ENCODE data around the gene ZNF41. TPM values are rescaled to one million over a fixed set of nuclear protein-coding genes. Genes with fewer than 3 reads are reported as not detected.

Gene ZNF41
- total and polyA plus RNA-seq, 2 of the 13 experiments (the other 11 are each of a cell fraction or from before 2014, with no cell fraction given), result 2.3 to 3.9 TPM

DNA sequence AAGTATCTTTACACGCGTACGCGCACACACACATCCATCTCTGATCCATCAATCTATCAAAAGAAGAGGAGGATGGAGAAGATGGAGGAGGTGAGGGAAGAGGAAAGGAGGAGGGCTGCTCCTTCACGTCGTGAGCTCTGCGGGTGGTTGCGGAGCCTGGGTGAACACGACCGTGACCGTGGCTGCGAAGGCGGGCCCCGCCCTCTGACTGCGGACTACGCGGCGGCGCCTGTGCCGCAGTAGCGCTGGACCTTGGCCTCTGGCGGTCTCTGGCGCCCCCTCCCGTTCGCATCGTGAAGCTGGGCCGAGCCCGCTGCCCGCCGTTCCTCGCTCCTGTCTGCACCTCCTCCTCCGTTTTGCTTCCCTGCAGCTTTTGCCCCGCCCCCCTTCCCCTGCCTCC lies 40.3 kb upstream of the ZNF41 start:
- ATAC-seq (peak; percentile 98), FAIRE-seq (peak; percentile 21), DNase-seq (ENCODE audit: low spot score) (peak; percentile 17)
- intact Hi-C loops (cut with micrococcal nuclease; ENCODE audit: unreplicated experiment) (loop anchor here (2.0 kb wide), 1 partner anchor 26 kb away; no protein-coding TSS in a partner anchor), in situ Hi-C loops (cut with HindIII; ENCODE audit: extremely low pct_ligation_motif_present, low pct_unique_long_range_greater_than_20kb) (loop anchor here (5.0 kb wide), 1 partner anchor 331 kb away; the partner anchor contains the start of gene UBA1)
- Histone ChIP-seq H2AFZ (ENCODE audit: low read length) (no peak overlapping the region), H4K20me1 (ENCODE audit: insufficient read depth, low read length) (no peaks in the 10 kb centered on the region), H3K36me3 (replicated peaks in 1 of 2; ENCODE audit: control insufficient read depth in 1 of 2, insufficient read depth in 2 of 2, low read length in 2 of 2) (no peaks in the 10 kb centered on the region), H3K9ac (ENCODE audit: insufficient read depth, low read depth, low read length) (no peak overlapping the region), H3K4me2 (ENCODE audit: low read depth, low read length) (peak overlapping the region; percentile 73), H3K9me3 (ENCODE audit: low read length) (no peaks in the 10 kb centered on the region), H3K4me3 (replicated peaks in 1 of 3; ENCODE audit: insufficient read depth in 1 of 3, low read depth in 2 of 3, low read length in 3 of 3) (peak overlapping the region; percentile 34 to 69 (median 51); a peak in 4 of 6 replicates), H3K27ac (ENCODE audit: extremely low read length, insufficient read depth, low read length) (no peak overlapping the region), H3K4me1 (ENCODE audit: insufficient read depth, low read length) (no peaks in the 10 kb centered on the region), H3K27me3 (ENCODE audit: control insufficient read depth in 1 of 2, insufficient read depth in 2 of 2, low read length in 2 of 2) (peaks cover 0 to 5% of the 10 kb centered on the region in 2 experiments; a peak in 1 of 5 replicates), H3K79me2 (ENCODE audit: insufficient read depth, low read length) (no peaks in the 10 kb centered on the region)
- CTCF ChIA-PET (ENCODE audit: low intra/inter-chr PET ratio, low total read pairs), result interaction anchor here (0.7 to 1.2 kb wide), 3 partner anchors 26 to 330 kb away, joined by 4 to 7 read pairs (median 5); partner anchors contain the start of gene UBA1
- 23% methylated on average over 4 of the region's 33 CpGs for WGBS (ENCODE audit: low lambda C conversion rate)
- POLR2A ChIA-PET, result interaction anchor here (0.7 to 1.0 kb wide), 2 partner anchors 329 to 333 kb away, joined by 3 read pairs; no protein-coding TSS in a partner anchor
- no TSS peak for BruUV-seq (replicated peaks)
- TF ChIP-seq SP5 (CRISPR knock-in tag; IDR thresholded peaks at IDR 0.05; ENCODE audit: borderline replicate concordance, low read depth) (peak; percentile 36; the same call in 1 of the 2 replicates), MTA1 (CRISPR knock-in tag; IDR thresholded peaks at IDR 0.05; ENCODE audit: borderline replicate concordance) (no peak), THAP11 (CRISPR knock-in tag; IDR thresholded peaks at IDR 0.05) (0 out of 2 replicates have a peak, but pooled peaks have one; percentile 21), SKI (IDR thresholded peaks at IDR 0.05; ENCODE audit: partially characterized antibody) (peak; percentile 37), KDM2A (CRISPR knock-in tag; IDR thresholded peaks at IDR 0.05; ENCODE audit: borderline replicate concordance, low read depth) (peak; percentile 71; the same call in 1 of the 2 replicates), ZNF607 (CRISPR knock-in tag; IDR thresholded peaks at IDR 0.05; ENCODE audit: borderline replicate concordance) (no peak), SOX6 (IDR thresholded peaks at IDR 0.05) (no peak), SOX6 (CRISPR knock-in tag; IDR thresholded peaks at IDR 0.05) (0 out of 2 replicates have a peak, but pooled peaks have one; percentile 17), ZNF678 (CRISPR knock-in tag; IDR thresholded peaks at IDR 0.05) (no peak), HNF4A (CRISPR knock-in tag; IDR thresholded peaks at IDR 0.05) (peak; percentile 42; the same call in 1 of the 2 replicates), TSC22D2 (CRISPR knock-in tag; IDR thresholded peaks at IDR 0.05; ENCODE audit: borderline replicate concordance) (no peak), RAD21 (CRISPR knock-in tag; IDR thresholded peaks at IDR 0.05) (peak; percentile 90)
- TF ChIP-seq, protein P1, sequence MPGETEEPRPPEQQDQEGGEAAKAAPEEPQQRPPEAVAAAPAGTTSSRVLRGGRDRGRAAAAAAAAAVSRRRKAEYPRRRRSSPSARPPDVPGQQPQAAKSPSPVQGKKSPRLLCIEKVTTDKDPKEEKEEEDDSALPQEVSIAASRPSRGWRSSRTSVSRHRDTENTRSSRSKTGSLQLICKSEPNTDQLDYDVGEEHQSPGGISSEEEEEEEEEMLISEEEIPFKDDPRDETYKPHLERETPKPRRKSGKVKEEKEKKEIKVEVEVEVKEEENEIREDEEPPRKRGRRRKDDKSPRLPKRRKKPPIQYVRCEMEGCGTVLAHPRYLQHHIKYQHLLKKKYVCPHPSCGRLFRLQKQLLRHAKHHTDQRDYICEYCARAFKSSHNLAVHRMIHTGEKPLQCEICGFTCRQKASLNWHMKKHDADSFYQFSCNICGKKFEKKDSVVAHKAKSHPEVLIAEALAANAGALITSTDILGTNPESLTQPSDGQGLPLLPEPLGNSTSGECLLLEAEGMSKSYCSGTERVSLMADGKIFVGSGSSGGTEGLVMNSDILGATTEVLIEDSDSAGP (CRISPR knock-in tag; IDR thresholded peaks at IDR 0.05; ENCODE audit: borderline replicate concordance), result 0 out of 2 replicates have a peak, but pooled peaks have one; percentile 33
- TF ChIP-seq, protein P2, sequence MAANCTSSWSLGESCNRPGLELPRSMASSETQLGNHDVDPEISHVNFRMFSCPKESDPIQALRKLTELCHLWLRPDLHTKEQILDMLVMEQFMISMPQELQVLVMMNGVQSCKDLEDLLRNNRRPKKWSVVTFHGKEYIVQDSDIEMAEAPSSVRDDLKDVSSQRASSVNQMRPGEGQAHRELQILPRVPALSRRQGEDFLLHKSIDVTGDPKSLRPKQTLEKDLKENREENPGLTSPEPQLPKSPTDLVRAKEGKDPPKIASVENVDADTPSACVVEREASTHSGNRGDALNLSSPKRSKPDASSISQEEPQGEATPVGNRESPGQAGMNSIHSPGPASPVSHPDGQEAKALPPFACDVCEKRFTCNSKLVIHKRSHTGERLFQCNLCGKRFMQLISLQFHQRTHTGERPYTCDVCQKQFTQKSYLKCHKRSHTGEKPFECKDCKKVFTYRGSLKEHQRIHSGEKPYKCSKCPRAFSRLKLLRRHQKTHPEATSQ (CRISPR knock-in tag; IDR thresholded peaks at IDR 0.05; ENCODE audit: borderline replicate concordance), result no peak
- TF ChIP-seq, protein P3, sequence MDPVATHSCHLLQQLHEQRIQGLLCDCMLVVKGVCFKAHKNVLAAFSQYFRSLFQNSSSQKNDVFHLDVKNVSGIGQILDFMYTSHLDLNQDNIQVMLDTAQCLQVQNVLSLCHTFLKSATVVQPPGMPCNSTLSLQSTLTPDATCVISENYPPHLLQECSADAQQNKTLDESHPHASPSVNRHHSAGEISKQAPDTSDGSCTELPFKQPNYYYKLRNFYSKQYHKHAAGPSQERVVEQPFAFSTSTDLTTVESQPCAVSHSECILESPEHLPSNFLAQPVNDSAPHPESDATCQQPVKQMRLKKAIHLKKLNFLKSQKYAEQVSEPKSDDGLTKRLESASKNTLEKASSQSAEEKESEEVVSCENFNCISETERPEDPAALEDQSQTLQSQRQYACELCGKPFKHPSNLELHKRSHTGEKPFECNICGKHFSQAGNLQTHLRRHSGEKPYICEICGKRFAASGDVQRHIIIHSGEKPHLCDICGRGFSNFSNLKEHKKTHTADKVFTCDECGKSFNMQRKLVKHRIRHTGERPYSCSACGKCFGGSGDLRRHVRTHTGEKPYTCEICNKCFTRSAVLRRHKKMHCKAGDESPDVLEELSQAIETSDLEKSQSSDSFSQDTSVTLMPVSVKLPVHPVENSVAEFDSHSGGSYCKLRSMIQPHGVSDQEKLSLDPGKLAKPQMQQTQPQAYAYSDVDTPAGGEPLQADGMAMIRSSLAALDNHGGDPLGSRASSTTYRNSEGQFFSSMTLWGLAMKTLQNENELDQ (CRISPR knock-in tag; IDR thresholded peaks at IDR 0.05; ENCODE audit: borderline replicate concordance), result no peak
- TF ChIP-seq, protein P4, sequence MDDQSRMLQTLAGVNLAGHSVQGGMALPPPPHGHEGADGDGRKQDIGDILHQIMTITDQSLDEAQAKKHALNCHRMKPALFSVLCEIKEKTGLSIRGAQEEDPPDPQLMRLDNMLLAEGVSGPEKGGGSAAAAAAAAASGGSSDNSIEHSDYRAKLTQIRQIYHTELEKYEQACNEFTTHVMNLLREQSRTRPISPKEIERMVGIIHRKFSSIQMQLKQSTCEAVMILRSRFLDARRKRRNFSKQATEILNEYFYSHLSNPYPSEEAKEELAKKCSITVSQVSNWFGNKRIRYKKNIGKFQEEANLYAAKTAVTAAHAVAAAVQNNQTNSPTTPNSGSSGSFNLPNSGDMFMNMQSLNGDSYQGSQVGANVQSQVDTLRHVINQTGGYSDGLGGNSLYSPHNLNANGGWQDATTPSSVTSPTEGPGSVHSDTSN (CRISPR knock-in tag; IDR thresholded peaks at IDR 0.05; ENCODE audit: borderline replicate concordance), result no peak
- TF ChIP-seq, protein P5, sequence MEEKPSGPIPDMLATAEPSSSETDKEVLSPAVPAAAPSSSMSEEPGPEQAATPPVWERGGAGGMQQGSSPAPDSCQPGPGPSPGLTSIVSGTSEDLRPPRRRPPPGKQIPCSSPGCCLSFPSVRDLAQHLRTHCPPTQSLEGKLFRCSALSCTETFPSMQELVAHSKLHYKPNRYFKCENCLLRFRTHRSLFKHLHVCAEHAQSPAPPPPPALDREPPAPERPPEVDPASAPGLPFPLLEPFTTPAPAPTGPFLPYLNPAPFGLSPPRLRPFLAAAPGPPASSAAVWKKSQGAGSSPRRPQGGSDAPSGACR (CRISPR knock-in tag; IDR thresholded peaks at IDR 0.05), result no peak
